GM12873 (cell line): ENCODE measurements around the gene IGFBP6.

Experiments
- CTCF ChIP-seq: IDR thresholded peaks from 2 replicates; pipeline ENCODE4 v1.5.1; 2012; ENCODE audit warnings: low read depth, mild to moderate bottlenecking, moderate library complexity, low read length, control low read depth; ENCODE audit not compliant: insufficient read depth; ENCODE audit errors: missing control alignments

IGFBP6 gene

GRCh38 chr12:53097564-53098353, at the start of gene IGFBP6:
IGFBP6 (plus strand) TSS chr12:53097667; CDS start chr12:53097718, 51 bp downstream.
- TF ChIP-seq CTCF, result no peak

- TF ChIP-seq CTCF, result no peak
Measured at GRCh38 chr12:53048033-53048779, 49.3 kb upstream of the IGFBP6 start.

GRCh38 chr12:53048780-53049401, 48.6 kb upstream of the IGFBP6 start:
- TF ChIP-seq CTCF, result no peak

GRCh38 chr12:53049571-53050318, 47.7 kb upstream of the IGFBP6 start, which contains the start of gene TNS2:
TNS2 (plus strand) TSS chr12:53050065; CDS start chr12:53050186, 121 bp downstream.
- no peak for TF ChIP-seq CTCF

GRCh38 chr12:53050426-53051057, 46.9 kb upstream of the IGFBP6 start:
- TF ChIP-seq CTCF, result no peak

GRCh38 chr12:53051058-53051880, 46.2 kb upstream of the IGFBP6 start:
- TF ChIP-seq CTCF, result no peak
